GM10266 (cell line): ENCODE measurements around the gene ASB17.
"Not testable (repeated sequence)": the region's sequence is repeated elsewhere in the genome, so short reads cannot be mapped to it uniquely, and the experiment has no call there.

Source experiments
- DNase-seq: peaks from one replicate; pipeline ENCODE4 v3.0.0; 2012; ENCODE audit errors: extremely low spot score
- TF ChIP-seq, protein P1 (sequence below): IDR thresholded peaks from 2 replicates; pipeline ENCODE4 v1.5.1; 2012; ENCODE audit warnings: mild to moderate bottlenecking, low read depth; ENCODE audit not compliant: control insufficient read depth, insufficient read depth; ENCODE audit errors: missing control alignments

ASB17 gene

DNA sequence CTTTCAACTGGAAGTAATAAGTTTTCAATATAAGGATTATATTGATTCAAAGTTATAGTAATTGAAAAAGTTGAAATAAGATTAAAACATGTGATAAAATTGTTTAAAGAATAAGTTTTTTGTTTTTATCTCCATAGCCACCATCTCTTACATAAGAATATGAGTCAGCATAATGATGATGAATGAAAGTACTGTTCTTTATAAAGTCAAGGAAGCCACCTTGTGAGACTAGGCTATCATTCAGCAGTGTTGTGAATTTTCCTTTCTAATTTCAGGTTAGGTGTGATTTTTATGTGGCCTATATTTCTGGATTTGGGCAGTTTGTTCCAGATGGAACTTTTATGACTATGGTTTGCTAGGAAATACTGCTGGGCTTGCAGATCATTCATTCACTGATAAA is 22.4 kb upstream of the ASB17 start:
- DNase-seq = no peak
- TF ChIP-seq, protein P1, sequence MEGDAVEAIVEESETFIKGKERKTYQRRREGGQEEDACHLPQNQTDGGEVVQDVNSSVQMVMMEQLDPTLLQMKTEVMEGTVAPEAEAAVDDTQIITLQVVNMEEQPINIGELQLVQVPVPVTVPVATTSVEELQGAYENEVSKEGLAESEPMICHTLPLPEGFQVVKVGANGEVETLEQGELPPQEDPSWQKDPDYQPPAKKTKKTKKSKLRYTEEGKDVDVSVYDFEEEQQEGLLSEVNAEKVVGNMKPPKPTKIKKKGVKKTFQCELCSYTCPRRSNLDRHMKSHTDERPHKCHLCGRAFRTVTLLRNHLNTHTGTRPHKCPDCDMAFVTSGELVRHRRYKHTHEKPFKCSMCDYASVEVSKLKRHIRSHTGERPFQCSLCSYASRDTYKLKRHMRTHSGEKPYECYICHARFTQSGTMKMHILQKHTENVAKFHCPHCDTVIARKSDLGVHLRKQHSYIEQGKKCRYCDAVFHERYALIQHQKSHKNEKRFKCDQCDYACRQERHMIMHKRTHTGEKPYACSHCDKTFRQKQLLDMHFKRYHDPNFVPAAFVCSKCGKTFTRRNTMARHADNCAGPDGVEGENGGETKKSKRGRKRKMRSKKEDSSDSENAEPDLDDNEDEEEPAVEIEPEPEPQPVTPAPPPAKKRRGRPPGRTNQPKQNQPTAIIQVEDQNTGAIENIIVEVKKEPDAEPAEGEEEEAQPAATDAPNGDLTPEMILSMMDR = no peak

DNA sequence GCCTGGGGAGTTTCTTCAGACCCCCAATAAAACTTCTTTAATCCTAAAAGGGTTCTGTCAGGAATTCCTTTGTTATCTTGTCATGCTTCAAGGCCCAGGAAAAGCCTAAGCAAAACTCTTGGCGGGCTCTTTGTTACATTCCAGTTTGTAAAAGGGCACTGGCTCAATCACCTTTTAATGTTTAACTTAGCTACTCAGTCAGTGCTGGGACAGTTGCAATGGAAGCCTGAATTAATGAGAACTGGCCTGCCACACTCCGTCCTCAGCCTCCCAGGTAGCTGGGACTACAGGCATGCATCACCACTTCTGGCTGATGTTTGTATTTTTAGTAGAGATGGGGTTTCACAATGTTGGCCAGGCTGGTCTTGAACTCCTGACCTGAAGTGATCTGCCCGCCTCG is 21.3 kb upstream of the ASB17 start:
- TF ChIP-seq, protein P1 = no peak
- no peak for DNase-seq

DNA sequence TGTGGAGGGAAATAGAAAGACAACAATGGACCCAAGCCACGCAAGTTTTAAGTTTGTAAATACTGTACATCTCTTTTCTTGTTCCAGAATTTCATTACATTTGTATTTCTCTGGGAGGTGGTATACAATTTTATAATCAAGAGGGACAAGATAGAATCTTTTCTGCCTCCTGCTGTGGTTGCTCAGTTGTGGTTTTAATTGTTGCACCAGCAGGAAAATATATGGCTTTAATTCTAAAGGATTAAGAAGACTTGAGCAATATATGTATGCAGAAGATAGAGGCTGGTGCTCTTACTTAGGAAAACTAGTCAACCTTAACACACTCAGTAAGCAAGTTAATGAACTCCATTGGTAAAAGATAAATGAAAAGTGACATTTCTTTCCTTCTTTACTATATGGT is 19.8 kb upstream of the ASB17 start:
- TF ChIP-seq, protein P1 = no peak
- DNase-seq = no peak

DNA sequence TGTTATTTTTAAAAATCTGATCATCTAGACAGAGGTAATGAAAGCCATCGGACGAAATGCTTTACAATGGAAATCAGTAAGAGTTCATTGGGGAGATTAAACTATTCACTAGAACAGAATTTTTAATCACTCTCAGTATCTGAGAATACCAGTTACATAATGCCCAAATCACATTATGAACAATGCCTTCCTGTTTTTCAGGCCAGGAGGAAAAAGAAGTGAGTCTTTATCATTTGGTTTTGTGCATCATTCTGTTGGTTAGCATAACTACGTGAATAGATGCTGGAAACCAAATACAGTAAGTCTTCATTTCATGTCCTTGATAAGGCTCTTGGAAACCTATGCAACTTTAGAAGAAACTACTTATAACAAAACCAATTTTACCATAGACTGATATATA is 18.0 kb upstream of the ASB17 start:
- TF ChIP-seq, protein P1 = no peak
- no peak for DNase-seq

DNA sequence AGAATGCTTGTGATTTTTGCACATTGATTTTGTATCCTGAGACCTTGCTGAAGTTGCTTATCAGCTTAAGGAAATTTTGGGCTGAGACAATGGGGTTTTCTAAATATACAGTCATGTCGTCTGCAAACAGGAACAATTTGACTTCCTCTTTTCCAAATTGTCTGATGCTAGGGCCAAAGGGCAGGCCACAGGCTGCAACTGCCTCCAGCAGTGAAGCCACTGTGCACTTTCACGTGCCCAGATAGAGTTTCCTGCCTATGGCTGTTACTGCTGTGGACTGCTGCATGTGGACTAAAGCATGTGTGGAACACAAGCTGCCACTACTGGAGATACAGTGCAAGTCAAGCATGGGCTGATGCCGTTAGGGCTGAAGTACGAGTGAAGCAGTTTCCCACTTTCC is 10.8 kb upstream of the ASB17 start:
- not testable (repeated sequence) for DNase-seq

DNA sequence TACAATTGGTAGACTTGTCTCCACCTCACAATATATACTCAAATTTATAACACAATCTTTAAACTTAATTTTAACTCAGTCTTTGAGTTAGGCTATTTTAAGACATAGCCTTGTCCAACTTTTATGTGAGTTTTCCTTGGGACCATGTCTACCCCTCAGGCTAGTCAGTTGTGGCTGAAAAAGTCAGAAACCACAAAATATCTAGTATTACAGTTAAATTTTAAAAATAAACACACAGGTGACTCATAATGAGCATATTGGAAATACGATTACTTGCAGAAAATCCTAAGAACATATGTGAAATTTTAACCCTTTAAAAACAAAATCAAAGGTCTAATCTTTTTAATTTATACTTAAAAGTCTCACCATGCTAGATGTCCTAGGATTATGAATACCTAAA is 4.8 kb upstream of the ASB17 start:
- DNase-seq = no peak
- TF ChIP-seq, protein P1 = no peak

DNA sequence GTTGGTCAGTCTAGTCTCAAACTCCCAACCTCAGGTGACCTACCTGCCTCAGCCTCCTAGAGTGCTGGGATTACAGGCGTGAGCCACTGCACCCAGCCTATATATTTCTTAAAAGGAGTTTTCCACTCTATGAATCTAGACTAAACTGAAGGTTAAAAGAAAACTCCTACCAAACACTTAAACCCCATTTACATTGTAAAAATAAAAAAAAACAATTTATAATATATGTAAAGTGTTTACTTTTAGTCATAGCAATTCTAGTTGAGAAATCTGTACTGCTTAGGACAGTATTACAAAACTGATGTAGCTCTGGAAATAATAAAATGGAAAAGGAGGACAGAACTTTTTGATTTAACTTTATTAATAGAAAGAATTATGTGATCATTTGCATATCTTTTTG is 9.5 kb downstream of the ASB17 start:
- TF ChIP-seq, protein P1 = no peak
- no peak for DNase-seq

DNA sequence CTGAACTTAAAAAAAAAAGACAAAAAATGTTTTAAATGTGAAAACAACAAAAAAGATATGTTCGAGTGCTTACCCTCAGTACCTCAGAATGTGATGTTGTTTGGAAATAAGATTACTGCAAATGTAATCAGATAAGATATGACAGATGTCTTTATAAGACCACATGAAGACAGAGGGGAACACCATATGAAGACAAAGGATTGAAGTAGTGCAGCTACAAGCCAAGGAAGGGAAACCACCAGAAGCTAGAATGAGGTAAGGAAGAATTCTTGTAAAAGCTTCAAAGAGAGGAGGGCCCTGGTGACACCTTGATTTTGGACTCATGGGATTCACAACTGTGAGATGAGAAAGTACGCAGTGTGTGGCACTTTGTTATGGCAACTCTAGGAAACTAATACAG is 15.4 kb downstream of the ASB17 start:
- TF ChIP-seq, protein P1 = no peak
- no peak for DNase-seq
